HL-60/S4 treated with retinoic acid at 250 ng/mL for 4 days and 3 days (cell line): ENCODE measurements around the gene MATN1.

Experiments
- in situ Hi-C: fragments of 300-500 bp; cut with MboI; formaldehyde crosslinking; loops from 2 replicates; pipeline ENCODE4 v1.7.0; 2022; ENCODE audit warnings: low sequenced_read_pairs

The MATN1 gene

DNA sequence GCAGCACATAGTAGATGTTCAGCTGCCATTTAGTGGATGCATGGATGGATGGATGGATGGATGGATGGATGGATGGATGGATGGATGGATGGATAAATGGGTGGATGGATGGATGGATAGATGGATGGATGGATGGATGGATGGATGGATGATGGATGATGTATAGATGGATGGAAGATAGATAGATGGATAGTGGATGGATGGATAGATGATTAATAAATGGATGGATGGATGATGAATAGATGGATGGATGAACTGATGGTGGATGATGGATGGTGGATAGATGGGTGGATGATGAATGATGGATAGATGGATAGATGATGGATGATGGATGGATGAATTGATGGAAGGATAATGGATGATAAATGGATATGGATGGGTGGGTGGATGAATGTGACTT is 20.6 kb downstream of the MATN1 start:
- in situ Hi-C loops = no loop called here

- in situ Hi-C loops = no loop called here
Observed at GRCh38 chr1:30701258-30701633, 22.1 kb downstream of the MATN1 start.

DNA sequence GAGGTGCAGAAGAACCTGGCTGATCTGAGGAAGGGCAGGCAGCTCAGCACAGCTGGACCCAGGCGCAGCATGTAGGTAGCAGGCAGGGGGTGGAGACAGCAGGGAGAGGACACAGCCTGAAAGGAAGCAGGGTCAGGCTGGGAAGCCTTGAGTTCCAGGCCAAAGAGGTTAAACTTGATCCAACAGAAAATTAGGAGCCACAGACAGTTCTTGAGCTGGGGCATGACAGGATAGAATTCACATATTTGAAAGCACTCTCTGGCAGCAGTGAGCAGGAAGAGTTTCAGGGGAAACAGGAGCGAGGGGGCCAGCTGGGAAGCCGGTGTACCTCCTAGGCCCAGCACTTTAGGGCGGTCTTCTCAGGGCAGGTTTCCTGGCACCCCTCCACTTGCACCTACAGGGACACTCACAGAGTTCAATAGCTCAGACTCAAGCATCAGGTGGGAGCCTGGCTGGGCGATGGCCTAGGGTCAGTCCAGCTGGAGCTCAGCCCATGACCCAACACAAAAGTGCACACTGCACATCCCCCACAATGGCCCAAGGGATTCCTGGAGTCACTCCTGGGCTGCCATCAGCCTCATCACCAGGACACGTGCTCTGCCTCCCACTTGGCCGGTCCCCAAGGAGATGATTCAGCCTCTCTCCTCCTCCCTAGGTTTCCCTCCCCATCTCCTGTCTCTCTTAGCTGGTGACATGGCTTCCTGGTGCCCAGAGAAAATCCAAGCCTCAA is 22.7 kb downstream of the MATN1 start:
- in situ Hi-C loops = no loop called here

GRCh38 chr1:30699762-30700161 is 23.6 kb downstream of the MATN1 start:
- in situ Hi-C loops = loop anchor here (25.0 kb wide), 1 partner anchor 1437 kb away; no protein-coding TSS in a partner anchor

DNA sequence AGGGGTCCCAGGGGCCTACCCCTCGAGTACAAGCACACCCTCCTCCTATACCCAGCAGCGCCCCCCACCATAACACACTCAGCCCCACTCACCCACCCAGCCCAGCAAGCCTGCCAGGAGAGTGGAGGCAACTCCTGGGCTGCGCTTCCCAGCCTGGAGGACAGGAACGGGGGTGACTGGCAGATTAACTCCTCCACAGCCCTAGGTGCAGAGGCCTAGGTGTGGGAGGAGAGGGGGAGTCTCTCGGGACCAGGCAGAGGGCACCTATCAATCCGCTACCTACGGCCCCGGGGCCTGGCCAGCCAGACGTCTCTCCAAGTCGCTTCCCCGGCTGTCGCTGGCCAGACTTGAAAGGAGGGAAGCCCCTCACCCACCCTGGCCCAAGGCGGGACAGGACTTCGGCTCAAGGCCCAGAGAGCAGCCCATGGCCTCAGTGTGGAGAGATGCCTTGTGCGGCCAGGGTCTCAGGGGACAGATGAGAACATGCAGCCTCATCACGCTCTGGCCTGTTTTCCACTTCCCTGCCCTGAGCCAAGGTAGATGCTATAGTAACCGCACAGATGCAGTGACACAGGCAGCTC is 24.9 kb downstream of the MATN1 start:
- in situ Hi-C loops = loop anchor here (25.0 kb wide), 1 partner anchor 1436 kb away; no protein-coding TSS in a partner anchor

DNA sequence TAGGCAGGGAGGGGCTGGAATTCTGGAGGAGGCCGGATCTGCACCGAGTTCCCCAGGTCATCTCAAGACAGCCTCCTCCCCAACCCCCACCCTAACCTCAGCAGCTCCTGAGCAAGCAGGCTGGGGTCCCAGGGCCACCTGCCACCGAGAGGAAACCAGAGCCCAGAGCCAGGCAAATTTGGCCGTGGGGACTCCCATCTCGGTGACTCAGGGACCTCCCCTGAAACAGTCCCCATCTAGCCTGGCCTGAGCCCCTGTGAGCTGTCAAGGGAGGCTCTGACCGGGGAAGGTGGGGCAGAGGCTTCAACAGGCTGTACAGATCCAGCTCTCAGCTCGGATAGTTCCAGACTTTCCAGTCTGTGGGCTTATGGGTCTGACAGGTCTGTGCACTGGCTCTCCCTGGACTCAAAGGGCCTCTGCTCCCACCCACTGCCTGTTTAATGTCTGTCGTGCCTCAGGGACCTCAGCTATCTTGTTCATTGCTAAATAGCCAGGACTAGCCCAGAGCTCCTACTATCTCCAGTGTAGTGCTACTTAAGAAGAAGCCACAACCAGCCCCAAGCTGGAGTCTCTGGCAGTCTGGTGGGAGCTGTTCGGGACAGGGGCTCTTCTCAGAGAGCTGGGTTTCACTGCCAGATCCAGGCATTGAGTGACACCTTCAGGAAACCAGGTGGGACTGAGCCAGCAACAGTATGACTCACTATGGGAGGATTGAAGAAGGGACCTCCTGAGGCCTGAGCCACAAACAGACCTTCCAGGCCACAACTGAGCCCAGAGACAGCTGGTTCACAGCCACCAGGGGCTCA is 25.6 kb downstream of the MATN1 start:
- in situ Hi-C loops = loop anchor here (25.0 kb wide), 1 partner anchor 1435 kb away; no protein-coding TSS in a partner anchor

GRCh38 chr1:30696831-30697230 is 26.6 kb downstream of the MATN1 start:
- in situ Hi-C loops = loop anchor here (25.0 kb wide), 1 partner anchor 1435 kb away; no protein-coding TSS in a partner anchor

DNA sequence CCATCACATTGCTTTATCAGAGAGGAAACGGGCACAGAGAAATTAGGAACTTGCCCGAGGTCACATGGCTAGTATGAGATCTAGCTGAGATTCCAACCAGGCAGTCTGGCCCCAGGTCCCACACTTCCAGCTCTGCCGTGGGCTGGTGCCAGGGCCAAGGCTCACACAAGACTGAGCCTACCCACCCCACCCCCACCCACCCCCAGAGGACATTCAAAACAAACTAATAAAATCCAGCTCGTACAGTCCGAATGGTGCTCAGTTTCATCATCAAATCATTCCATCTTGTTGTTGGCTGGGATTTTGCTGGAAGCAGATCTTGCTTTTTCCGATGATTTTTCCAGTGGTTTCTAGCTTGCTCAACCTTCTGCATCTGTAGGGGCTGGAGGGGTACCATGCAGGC is 27.9 kb downstream of the MATN1 start:
- in situ Hi-C loops = loop anchor here (25.0 kb wide), 1 partner anchor 1433 kb away; no protein-coding TSS in a partner anchor

- in situ Hi-C loops = loop anchor here (25.0 kb wide), 1 partner anchor 1432 kb away; no protein-coding TSS in a partner anchor
Observed at GRCh38 chr1:30694280-30695175, 28.9 kb downstream of the MATN1 start.

- in situ Hi-C loops = loop anchor here (25.0 kb wide), 1 partner anchor 1432 kb away; no protein-coding TSS in a partner anchor
Observed at GRCh38 chr1:30693822-30694221, 29.6 kb downstream of the MATN1 start.

- in situ Hi-C loops = loop anchor here (25.0 kb wide), 1 partner anchor 1431 kb away; no protein-coding TSS in a partner anchor
Observed at GRCh38 chr1:30693366-30693765, 30.0 kb downstream of the MATN1 start.

GRCh38 chr1:30692948-30693301 is 30.5 kb downstream of the MATN1 start:
- in situ Hi-C loops = loop anchor here (25.0 kb wide), 1 partner anchor 1431 kb away; no protein-coding TSS in a partner anchor

DNA sequence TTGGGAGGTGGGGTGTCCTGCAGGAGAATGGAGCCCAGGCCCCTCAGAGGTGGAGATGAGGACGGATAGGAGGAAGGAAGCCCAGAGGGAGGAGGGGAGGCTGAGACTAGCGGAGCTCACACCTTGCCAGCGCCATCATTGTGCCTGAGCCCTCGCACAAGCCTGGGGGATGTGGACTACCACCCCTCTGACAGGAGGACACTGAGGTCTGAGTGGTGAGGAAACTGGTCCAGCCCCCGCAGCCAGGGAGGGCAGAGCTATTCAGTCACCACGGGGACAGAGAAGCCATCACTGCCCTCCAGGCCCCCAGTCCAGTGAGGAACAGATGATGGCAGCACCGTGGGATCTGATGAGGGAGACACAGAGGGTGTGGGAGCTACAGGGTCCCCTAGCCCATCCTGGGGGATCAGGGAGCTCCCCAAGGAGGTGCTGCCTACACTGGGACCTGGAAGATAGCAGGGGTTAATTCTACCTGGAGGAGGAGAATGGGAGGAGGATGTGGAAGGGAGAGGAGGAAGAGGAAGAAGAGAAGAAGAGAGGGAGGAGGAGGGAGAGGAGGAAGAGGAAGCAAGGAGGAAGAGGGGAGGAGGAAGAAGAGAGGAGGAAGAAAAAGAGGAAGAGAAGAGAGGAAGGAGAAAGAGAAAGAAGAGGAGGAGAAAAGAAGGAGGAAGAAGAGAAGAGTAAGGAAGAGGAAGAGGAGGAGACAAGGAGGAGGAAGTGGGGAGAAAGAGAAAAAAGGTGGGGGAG is 31.0 kb downstream of the MATN1 start:
- in situ Hi-C loops = loop anchor here (25.0 kb wide), 1 partner anchor 1430 kb away; no protein-coding TSS in a partner anchor

DNA sequence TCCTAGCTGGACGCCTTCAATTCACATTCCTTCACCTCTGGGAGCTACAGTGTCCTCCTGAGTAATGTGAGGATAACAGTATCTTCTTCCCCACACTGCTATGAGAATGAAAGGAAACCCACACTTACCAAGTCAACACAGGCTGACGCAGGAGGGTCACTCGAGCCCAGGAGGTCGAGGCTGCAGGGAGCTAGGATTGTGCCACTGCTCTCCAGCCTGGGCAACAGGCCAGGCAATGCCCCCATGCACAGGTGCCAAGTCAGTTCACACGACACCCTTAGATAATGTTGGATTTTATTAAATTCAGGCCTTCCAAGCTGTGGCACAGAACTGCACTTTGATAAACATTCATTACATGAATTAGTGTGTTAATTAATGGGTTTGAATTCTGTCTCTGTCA is 31.9 kb downstream of the MATN1 start:
- in situ Hi-C loops = loop anchor here (25.0 kb wide), 1 partner anchor 1429 kb away; no protein-coding TSS in a partner anchor

GRCh38 chr1:30689901-30690645 is 33.3 kb downstream of the MATN1 start:
- in situ Hi-C loops = loop anchor here (25.0 kb wide), 1 partner anchor 1428 kb away; no protein-coding TSS in a partner anchor

DNA sequence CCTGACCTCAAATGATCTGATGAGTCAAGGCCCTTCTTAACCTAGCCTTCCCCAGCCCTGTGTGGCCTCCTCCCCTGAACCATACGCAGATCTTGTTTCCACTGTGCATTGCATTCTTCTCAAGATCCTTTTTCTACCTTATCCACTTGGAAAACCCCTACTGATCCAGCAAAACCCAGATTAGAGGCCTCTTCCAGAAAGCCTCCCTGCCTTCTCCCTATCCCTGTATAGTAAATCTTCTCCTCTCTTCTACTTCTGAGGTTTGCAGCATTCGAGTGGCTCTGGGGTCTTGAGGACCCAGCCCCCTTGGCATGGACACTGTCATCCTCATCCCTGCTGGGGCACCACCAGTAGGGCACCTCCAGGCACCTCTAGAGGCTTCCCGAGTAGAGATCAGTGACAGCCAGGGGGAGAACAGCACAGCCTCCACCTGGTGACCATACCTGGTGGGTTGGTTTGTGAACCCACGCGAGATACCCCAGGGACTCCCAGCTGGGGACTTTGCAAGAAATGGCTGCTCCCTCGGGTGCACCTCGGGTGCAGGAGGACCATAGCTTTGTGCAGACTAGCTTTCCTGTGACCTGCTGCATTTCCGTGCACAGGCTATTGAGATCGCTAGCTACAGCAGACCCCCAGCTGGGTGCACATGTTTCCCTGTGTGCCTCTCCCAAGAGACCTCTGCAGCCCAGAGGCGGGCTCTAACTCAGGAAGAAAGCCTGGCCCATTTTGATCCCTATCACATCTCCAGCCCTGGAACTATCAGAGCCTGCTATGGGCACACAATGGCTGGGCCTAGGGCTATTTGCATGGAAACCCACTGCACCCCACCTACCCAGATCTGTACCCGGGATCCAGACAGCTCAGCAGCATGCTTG is 34.2 kb downstream of the MATN1 start:
- in situ Hi-C loops = loop anchor here (25.0 kb wide), 1 partner anchor 1427 kb away; no protein-coding TSS in a partner anchor

DNA sequence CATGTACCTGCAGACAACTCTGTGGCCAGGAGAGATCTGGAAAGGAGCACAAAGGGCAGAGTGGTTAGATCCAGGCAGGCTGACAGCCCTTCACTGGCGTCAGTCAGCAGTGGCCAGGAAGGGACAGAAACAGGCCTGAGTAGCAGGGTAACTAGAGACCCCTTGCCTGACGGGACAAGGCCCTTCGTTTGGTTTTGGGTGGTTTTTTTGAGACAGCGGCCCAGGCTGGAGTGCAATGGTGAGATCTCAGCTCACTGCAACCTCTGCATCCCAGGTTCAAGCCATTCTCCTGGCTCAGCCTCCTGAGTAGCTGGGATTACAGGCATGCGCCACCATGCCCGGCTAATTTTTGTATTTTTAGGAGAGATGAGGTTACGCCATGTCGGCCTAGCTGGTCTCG is 34.9 kb downstream of the MATN1 start:
- in situ Hi-C loops = loop anchor here (25.0 kb wide), 1 partner anchor 1426 kb away; no protein-coding TSS in a partner anchor
